HG03521 (cell line): Measurements from ENCODE around the gene GOLGA8B.
"Not testable (repeated sequence)": the region's sequence is repeated elsewhere in the genome, so short reads cannot be mapped to it uniquely, and the experiment has no call there.

ENCODE experiments used
- ATAC-seq: cut with Tn5 transposase; IDR thresholded peaks from one replicate; pipeline ENCODE4 v1.9.1; 2021; ENCODE audit warnings: mild to moderate bottlenecking, moderate library complexity; ENCODE audit not compliant: unreplicated experiment

The GOLGA8B gene, protein sequence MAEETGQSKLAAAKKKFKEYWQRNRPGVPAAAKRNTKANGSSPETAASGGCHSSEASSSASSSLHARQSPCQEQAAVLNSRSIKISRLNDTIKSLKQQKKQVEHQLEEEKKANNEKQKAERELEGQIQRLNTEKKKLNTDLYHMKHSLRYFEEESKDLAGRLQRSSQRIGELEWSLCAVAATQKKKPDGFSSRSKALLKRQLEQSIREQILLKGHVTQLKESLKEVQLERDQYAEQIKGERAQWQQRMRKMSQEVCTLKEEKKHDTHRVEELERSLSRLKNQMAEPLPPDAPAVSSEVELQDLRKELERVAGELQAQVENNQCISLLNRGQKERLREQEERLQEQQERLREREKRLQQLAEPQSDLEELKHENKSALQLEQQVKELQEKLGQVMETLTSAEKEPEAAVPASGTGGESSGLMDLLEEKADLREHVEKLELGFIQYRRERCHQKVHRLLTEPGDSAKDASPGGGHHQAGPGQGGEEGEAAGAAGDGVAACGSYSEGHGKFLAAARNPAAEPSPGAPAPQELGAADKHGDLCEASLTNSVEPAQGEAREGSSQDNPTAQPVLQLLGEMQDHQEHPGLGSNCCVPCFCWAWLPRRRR

DNA sequence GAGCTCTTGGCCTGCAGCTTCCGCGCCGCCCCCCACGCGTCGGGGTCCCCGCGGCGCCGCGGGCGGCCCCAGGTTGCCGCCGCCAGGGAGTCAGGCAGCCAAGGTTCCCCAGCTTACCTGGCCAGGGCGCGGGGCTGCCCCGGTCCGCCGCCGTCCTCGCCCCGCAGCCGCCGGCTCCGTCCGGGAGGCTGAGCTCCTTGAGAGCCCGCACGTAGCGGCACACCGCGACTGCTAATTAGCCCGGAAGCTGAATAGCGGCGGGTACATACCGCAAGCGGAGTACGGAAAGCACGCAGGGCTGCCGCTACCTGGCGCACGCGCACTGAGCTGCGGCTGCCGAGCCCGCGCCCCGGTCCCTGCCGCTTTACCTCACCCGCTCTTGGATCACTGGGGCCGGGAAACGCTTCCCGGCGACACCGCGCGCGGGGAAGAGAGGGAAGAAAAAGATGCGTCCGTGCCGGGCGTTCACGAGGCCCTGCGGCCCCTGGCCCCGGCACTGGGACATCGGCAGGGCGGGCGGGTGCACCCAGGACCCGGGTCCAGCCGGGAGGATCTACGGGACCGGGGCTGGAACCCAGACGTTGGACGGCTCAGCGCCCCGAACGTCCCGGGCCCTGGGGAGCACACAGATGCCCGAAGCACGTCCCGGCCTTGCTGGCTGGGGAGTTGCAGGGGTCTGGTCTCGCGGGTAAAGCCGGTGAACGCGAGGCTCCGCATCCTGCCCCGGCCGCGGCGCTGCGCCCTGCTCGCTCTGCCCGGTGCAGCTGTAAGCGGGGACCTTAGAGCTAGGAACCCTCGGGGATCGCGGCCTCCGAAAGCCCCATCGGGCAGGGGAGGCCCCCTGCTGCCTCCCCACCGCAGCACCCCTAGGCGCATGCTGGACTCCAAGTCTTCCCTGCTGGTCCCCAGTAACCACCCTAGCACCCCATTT lies at the start of gene GOLGA8B:
TSS of gene GOLGA8B (minus strand) at position 253 of the 931 bp plus-strand sequence. CDS start 47,739 bp downstream, outside the sequence.
- ATAC-seq = peak; percentile 58

DNA sequence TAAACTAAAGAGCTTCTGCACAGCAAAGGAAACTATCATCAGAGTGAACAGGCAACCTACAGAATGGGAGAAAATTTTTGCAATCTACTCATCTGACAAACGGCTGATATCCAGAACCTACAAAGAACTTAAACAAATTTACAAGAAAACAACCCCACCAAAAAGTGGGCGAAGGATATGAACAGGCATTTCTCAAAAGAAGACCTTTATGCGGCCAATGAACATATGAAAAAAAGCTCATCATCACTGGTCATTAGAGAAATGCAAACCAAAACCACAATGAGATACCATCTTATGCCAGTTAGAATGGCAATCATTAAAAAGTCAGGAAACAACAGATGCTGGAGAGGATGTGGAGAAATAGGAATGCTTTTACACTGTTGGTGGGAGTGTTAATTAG lies 49.7 kb upstream of the GOLGA8B start:
- ATAC-seq = not testable (repeated sequence)

DNA sequence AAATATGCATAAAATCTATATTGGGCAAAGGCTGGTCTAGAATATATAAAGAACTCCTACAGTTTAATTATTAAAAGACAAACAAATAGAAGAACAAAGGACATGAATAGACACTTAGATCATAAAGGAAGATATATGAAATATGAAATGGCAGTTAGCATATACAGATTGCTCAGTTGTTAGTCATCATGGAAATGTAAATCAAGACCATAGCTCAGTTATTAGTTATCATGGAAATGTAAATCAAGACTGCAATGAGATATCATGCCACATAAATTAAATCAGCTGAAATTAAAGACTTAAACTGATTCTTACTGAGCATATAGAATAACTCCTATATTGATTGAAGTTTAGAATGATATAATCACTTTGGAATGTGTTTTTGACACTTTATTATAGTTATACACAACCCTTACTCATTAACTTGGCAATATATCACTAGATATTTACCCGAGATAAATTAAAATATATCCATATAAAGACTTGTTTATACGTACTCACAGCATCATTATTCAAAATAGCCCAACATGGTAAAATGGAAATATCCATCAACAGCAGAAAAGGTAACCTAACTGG lies 45.2 kb upstream of the GOLGA8B start:
- ATAC-seq = no peak

DNA sequence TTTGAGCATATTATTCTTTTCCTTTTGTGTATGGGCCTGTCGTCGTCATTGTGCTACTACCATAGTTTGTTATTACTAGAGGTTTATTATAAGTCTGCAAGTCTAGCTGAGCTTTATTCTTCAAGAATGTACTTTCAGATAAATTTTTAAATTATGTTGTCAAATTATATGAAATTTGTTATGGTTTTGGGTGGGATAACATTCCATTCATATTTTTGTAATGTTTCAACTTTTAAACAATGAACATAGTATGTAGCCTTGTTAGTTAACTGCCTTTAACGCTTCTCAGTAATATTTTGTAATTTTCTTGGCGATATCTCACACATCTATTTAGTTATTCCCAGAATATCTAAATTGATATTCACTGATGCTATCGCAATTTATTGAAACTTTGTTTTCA lies 41.6 kb upstream of the GOLGA8B start:
- ATAC-seq = no peak

DNA sequence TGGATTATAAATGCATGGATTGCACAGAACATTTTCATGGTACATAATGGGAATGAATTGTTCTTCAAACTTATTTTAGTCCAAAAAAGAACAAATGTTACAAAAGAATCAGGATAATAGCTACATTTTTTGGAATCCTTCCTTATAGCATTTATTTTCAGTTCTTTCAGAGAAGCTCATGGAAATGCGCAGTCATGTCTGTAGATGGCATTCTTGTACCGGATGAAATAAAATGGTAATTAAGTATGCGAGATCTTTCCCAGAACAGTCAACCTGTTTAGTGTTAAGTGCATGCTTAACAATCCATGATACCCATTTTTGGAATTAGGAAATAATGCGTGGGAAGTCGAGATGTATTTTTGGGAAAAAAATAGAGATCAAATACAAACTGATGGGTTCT lies 38.2 kb upstream of the GOLGA8B start:
- no peak for ATAC-seq

DNA sequence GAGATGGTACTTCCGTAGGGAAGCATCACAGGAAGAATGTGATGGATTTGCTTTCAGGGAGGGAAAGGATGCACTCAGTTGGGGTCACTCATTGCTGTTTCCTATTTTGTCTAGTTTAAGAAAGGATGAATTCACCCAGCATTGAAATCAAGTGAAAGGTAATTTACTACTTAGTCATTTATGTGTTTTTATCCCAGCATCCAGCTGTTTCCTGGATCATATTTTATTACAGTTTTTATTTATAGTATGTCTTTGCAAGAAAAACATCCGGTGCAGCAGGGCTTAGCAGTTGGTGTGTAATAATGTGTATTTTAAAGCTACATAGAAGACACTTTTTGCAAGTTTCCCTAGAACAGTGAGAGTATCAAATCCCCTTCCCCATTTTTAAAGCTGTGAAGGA lies 37.4 kb upstream of the GOLGA8B start:
- ATAC-seq = no peak

DNA sequence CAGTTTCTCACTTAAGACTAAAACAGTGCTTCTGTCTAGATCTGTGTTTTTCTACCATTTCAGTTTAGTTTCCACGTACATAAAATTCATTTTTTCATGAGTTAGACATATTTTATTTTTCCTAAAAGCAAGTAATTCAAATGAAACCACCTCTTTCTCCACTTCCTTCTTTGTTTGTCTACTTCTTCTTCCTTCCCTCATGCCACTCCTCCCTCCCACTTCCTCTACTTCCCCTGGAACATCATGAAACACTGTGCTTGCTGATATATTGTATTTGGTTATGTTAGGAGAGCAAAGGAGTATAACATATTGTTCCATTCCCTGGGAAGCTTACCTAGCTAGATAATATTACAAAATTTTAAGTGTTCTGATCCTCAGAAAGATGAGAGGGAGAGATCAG lies 36.7 kb upstream of the GOLGA8B start:
- no peak for ATAC-seq

DNA sequence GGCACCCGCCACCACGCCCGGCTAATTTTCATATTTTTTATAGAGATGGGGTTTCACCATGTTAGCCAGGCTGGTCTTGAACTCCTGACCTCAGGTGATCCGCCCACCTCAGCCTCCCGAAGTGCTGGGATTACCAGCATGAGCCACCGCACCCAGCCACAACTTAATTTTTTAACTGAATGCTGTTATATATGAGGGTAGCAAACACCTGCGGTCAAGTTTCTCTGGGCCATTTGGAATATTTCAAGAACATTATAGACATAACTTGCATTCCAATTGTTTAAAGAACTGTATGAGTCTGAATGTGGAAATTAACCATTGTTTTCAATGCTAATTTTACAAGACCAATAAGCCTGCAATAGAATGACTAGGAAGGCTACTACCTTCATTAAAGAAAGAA lies 35.7 kb upstream of the GOLGA8B start:
- ATAC-seq = no peak

DNA sequence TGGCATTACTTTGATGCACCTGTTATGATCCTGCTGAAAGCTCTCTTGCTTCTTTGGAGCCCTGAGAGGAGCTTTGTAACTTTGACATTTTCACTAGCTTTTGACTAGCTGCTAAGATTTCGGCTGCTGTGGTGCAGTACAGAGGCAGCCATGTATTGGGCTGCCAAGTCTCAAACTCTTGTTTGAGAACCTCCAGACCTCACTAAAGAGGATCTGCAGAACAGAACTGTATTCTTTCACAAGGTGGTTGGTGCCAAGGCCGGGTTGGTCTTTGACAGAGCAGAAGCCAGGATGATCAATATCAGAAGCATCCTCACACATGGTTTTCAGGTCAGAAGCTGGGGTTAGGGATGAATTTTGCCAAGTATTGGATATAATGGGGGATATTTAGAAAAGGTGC lies 34.6 kb upstream of the GOLGA8B start:
- no peak for ATAC-seq

DNA sequence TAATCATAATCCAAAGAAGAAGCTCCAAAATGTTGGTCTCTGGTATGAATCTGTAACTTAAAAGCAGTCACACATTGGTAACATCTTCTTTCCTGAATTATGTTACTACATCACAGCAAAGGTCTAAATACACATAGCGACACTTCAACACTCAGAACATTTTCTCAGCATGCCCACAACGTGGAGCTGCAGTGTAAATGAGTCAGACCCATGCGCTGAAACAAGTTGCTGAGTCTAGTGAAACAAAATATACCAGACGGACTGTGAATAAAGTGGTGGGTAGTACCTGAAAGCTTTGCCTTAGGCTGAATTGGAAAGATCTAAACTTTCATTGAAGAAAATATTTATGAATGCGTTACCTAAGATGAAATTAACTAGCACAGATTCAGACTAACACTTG lies 33.2 kb upstream of the GOLGA8B start:
- ATAC-seq = no peak

DNA sequence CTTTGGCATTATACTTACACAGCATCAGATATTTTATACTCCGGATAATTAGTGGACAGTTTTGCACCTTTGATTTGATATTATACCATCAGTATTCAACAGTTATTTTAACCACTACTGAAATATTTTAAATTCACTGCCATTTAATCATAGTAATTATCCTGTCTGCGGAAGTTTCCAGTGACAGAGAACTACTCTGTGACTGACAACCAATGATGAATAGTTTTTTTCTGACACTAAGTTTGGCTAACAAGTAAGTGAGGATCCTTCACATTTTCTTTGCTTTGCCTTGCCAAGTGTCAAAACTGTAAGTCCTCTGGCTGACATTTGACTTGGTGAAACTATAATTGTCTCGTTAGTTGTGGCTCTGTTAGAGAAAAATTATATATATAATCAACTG lies 30.5 kb upstream of the GOLGA8B start:
- no peak for ATAC-seq

DNA sequence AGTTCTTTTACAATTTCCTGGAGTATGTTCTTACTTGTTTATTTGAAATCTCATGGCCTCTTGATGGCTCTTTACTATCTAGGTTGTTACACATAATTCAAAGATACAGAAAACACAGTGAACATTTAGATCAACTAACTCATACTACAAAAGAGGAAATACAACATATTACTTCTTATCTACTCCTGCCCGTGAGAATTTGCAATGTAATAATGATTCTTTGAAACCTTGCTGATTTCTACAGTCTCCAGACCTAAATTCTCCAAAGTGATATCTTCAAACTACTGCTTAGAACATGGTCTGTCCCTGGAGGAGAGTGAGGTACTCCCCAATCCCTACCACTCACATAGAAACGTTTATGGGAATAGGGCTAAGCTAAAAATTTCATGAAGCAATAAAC lies 29.9 kb upstream of the GOLGA8B start:
- ATAC-seq = no peak

DNA sequence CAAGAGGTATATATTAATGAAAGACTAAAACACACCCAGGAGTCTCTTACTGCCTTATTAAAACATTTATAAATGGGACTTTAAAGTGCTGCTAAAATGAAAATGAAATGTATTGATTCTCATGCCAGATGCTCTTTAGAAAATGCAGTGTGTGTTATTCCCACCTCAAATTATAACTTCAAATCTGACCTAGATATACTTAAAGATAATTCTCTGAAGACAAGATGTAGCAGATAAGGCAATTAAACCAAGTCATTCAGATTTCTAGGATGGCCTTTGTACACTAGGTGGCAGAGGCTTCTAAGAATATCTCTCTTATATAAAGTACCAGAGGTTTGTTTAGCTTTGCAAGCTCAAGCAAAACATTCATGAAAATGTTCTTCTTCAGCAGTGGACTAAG lies 26.9 kb upstream of the GOLGA8B start:
- no peak for ATAC-seq

DNA sequence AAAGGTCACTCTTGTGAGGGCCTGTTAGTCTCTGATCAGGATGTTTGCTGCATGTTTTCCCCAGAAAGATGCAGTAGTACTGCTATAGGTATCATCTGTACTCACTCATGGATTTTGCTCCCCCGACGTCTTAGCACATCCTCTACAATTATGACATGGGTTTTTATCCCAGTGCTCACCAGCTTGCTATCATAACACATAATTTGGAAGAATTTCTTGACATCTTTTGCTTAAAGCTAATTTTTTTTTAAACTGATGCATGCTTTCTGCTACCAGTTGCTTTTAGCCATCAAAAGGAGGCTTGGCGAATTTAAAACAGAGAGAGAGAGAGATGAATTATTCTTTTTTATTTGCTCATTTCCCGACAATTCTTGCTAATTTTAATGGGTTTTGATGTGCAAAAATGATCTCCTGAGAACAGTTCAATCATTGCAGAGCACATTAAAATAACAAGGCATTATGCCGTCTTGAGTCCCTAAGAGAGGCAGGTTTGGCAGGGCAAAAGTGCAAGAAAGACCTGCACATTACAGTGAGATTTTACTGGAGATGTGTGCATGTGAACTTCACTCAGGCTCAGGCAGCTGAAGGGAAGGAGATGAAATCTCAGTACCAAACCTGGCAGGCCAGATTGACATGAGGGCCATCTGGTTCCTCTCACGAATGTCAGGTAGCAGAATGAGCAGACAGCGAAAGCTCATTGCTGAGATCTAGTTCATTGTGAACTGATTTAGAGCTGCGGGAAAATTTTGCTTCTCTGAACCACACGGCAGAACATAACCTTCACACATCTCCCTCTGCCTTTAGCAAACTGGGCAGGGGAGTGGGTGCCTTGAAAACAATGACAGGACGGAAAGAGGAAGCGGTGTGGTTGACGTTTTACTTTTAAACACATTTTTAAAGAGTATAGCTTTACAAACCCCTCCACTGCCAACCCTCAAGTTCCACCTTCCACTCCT lies 25.9 kb upstream of the GOLGA8B start:
- no peak for ATAC-seq

DNA sequence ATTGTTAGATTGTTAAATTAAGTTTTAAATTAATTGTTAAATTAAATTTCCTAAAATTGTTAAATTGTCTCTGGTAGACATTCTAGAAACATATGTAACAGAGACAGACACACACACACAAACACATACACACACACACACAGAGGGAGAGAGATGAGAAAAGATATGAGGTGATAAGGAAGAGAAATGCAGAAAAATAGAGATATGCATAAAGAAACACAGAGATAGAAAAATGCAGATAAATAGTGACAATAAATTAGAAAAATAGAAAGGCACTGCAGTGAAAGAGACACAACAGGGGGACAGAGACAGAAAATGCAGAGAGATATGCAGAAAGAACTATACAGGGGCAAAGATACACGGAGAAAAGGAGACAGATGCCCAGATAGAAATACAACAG lies 25.1 kb upstream of the GOLGA8B start:
- no peak for ATAC-seq

DNA sequence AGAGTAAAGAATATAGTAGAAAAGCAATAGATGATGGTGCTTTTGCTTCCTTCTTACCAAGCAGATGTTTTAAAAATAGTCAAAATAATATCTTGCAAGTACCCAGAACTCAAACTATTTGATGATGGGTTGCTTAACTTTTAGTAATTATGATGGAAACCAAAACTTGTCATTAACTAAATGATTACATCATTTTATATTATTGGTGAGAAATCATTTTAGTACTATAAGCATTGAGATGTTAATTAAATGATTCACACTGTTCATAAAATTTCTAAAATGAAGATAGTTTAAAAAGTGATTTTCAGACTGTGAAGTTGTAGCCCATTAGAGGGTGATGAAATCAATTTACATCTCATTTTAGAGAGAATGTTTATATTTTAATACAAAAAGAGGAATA lies 24.4 kb upstream of the GOLGA8B start:
- ATAC-seq = no peak

DNA sequence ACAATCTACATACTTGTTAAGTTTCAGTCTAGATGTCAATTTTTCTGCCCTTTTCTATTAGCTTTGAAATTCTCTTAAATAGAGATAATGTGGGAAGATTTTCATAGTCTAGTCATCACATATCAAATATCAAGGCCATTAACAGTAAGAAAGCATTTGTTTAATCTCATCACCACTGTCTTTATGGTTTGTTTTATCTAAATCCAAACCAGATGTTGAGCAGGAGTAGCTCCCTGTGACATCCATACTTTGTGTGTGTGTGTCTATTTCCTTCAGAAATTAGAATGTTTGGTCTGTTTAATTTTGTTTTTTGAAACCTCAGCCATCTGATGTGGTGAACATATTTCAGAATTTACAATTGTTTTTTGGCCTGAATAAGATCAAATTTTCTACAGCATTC lies 23.1 kb upstream of the GOLGA8B start:
- ATAC-seq = no peak

DNA sequence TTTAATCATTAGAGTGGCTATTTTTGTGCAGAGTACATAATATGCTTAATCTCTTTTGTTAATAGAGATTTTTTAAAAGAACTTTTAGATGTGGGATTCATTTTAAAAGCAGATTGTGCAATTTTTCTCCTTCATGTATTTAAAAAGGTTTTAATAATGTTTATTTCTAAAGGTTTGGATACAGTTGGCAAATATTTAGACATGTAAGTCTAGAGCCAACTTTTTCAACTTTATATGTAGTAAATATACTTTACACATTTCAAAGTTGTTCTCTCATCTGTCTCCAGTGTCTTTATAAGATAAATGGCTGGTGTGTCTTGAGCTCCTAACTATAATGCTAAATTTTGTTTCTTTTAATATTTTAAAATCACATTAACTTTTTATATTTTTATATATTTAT lies 22.7 kb upstream of the GOLGA8B start:
- no peak for ATAC-seq

DNA sequence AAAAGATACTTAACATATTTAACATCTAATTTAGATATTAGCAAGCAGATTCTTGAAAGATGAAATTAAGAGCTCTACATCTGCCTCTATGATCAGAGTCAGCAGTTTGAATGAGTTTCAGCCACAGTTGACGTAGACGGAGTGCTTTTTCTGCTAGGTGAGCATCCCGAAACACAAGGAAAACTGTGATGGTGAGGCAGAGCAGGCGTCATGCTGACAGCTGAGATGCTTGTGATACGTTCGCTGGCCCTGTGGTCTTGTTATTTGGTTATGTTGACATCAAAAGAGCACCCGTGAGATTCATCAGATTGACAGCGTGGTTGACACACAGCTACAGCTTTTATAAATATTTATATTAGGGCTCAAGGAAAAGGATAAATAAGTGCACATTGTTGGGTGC lies 19.6 kb upstream of the GOLGA8B start:
- ATAC-seq = no peak

DNA sequence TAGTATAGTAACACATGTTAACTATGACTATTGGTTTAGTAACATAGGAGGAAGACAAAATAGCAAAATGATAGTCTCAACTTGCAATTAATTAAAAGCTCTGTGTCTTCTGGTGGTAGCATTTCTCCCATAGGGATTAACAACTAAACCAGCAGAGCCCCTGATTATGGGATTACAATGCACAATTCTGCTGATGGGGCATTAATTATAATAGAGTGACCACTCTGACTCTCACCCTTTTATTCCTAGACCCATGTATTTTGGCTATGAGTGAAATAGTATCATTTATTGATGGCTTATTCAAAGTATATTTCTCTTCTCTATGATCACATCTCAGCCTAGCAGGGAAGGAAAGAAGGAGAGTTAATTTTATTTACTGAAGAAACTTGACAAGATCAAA lies 17.5 kb upstream of the GOLGA8B start:
- ATAC-seq = no peak
